Neural cell (in vitro differentiated cells): ENCODE results near the gene SNPH. TPM values are rescaled to one million over a fixed set of nuclear protein-coding genes. Genes with fewer than 3 reads are reported as not detected.

Experiments used
- H2AFZ ChIP-seq: fragments of 200-600, 300-800 bp; sonication (generic), shearing (Covaris generic); 2 replicates; pipeline ENCODE4 v1.6.0; 2014; ENCODE audit warnings: low read depth, mild to moderate bottlenecking, antibody characterized with exemption, low read length, moderate library complexity
- H3F3A ChIP-seq: fragments of 200-600 bp; shearing (Covaris generic); 2 replicates; pipeline ENCODE4 v1.6.1; 2016; ENCODE audit warnings: mild to moderate bottlenecking, moderate library complexity, mixed read lengths, antibody characterized with exemption, low read length; ENCODE audit not compliant: insufficient read depth, poor library complexity, severe bottlenecking
- H3K27ac ChIP-seq: fragments of 200-600, 300-800 bp; sonication (generic), shearing (Covaris generic); 2 replicates; pipeline ENCODE4 v1.5.1; 2014; ENCODE audit warnings: mild to moderate bottlenecking, low read length, moderate library complexity
- H3K27me3 ChIP-seq: fragments of 300-800, 200-600 bp; sonication (generic), shearing (Covaris generic); 2 replicates; pipeline ENCODE4 v1.6.0; 2014; ENCODE audit warnings: mild to moderate bottlenecking, low read depth, low read length, moderate library complexity; ENCODE audit not compliant: insufficient read depth
- H3K36me3 ChIP-seq: fragments of 300-800, 200-600 bp; sonication (generic), shearing (Covaris generic); 2 replicates; pipeline ENCODE4 v1.5.1; 2014; ENCODE audit warnings: mild to moderate bottlenecking, antibody characterized with exemption, low read length, moderate library complexity; ENCODE audit not compliant: insufficient read depth
- H3K4me2 ChIP-seq: fragments of 300-800, 200-600 bp; sonication (generic), shearing (Covaris generic); 2 replicates; pipeline ENCODE4 v1.6.0; 2014; ENCODE audit warnings: mild to moderate bottlenecking, low read length
- H3K4me3 ChIP-seq: fragments of 300-800, 200-600 bp; sonication (generic), shearing (Covaris generic); 2 replicates; pipeline ENCODE4 v1.5.1; 2014; ENCODE audit warnings: mild to moderate bottlenecking, low read length, moderate library complexity
- H3K79me2 ChIP-seq: fragments of 200-600 bp; shearing (Covaris generic); replicated peaks from 2 replicates; pipeline ENCODE4 v1.6.0; 2014; ENCODE audit warnings: mild to moderate bottlenecking, low read length, moderate library complexity; ENCODE audit not compliant: insufficient read depth
- H3K9ac ChIP-seq: fragments of 300-800, 200-600 bp; sonication (generic), shearing (Covaris generic); 2 replicates; pipeline ENCODE4 v1.6.1; 2016; ENCODE audit warnings: mild to moderate bottlenecking, low read length, mixed read lengths
- H3K9me2 ChIP-seq: fragments of 200-600 bp; shearing (Covaris generic); 2 replicates; pipeline ENCODE4 v1.6.1; 2016; ENCODE audit warnings: mild to moderate bottlenecking, low read length, mixed read lengths; ENCODE audit not compliant: insufficient read depth
- H3K9me3 ChIP-seq: fragments of 200-600, 300-800 bp; sonication (generic), shearing (Covaris generic); 2 replicates; pipeline ENCODE4 v1.6.1; 2016; ENCODE audit warnings: mild to moderate bottlenecking, mixed run types, low read length, moderate library complexity, mixed read lengths
- H4K20me1 ChIP-seq: fragments of 200-600 bp; shearing (Covaris generic); 2 replicates; pipeline ENCODE4 v1.6.1; 2016; ENCODE audit warnings: mild to moderate bottlenecking, mixed run types; ENCODE audit not compliant: insufficient read depth
- CTCF ChIP-seq: fragments of 450-650 bp; IDR thresholded peaks from 2 replicates; pipeline ENCODE4 v1.5.1; 2014; ENCODE audit warnings: antibody characterized with exemption, mild to moderate bottlenecking, moderate library complexity; ENCODE audit not compliant: poor library complexity, severe bottlenecking
- EP300 ChIP-seq: fragments of 450-650 bp; conservative IDR thresholded peaks from 2 replicates; pipeline ENCODE4 v1.6.1; 2014; ENCODE audit warnings: antibody characterized with exemption, mild to moderate bottlenecking, moderate library complexity; ENCODE audit not compliant: poor library complexity, severe bottlenecking
- EZH2 ChIP-seq: fragments of 200-600, 300-800 bp; shearing (Covaris generic), sonication (generic); IDR thresholded peaks from 2 replicates; pipeline ENCODE4 v1.6.1; 2014; ENCODE audit warnings: antibody characterized with exemption, low read length, borderline replicate concordance, mild to moderate bottlenecking; ENCODE audit not compliant: insufficient read depth, poor library complexity, severe bottlenecking
- MXI1 ChIP-seq: fragments of 450-650 bp; conservative IDR thresholded peaks from 2 replicates; pipeline ENCODE4 v1.6.1; 2014; ENCODE audit warnings: antibody characterized with exemption, mild to moderate bottlenecking; ENCODE audit not compliant: poor library complexity, severe bottlenecking
- POLR2AphosphoS5 ChIP-seq: IDR thresholded peaks from 2 replicates; pipeline ENCODE4 v1.6.1; 2012
- RAD21 ChIP-seq: fragments of 450-650 bp; conservative IDR thresholded peaks from 2 replicates; pipeline ENCODE4 v1.6.1; 2014; ENCODE audit warnings: antibody characterized with exemption, mild to moderate bottlenecking, moderate library complexity
- SMC3 ChIP-seq: fragments of 450-650 bp; conservative IDR thresholded peaks from 2 replicates; pipeline ENCODE4 v1.6.1; 2014; ENCODE audit warnings: antibody characterized with exemption, mild to moderate bottlenecking, moderate library complexity; ENCODE audit not compliant: poor library complexity
- TAF1 ChIP-seq: IDR thresholded peaks from 2 replicates; pipeline ENCODE4 v1.6.1; 2012; ENCODE audit warnings: low read depth
- polyA plus RNA-seq: library from polyadenylated mRNA; depleted of rRNA; stranded (reverse); fragments of >200 nt; gene quantifications from 2 replicates; pipeline ENCODE4 v1.2.3, GENCODE V29; 2014
- TF ChIP-seq, protein P1 (sequence below): IDR thresholded peaks from 2 replicates; pipeline ENCODE4 v1.6.1; 2012; ENCODE audit warnings: borderline replicate concordance

The SNPH gene
- polyA plus RNA-seq, 1 donor from 2014 or later, result 25.6 TPM

- Histone ChIP-seq H3K9me2 (no peaks in the 10 kb centered on the region), H3K9ac (no peak overlapping the region), H3K4me2 (no peak overlapping the region), H3F3A (no peaks in the 10 kb centered on the region), H3K36me3 (no peaks in the 10 kb centered on the region), H3K4me3 (no peak overlapping the region), H3K27ac (no peak overlapping the region), H4K20me1 (no peaks in the 10 kb centered on the region), H3K79me2 (no peaks in the 10 kb centered on the region), H3K27me3 (no peaks in the 10 kb centered on the region), H2AFZ (no peak overlapping the region), H3K9me3 (no peaks in the 10 kb centered on the region)
- no peak for TF ChIP-seq RAD21
Measured at GRCh38 chr20:1337441-1337840, 71.3 kb downstream of the SNPH start.

- H3F3A ChIP-seq, result no peaks in the 10 kb centered on the region
- H3K27ac ChIP-seq, result no peak overlapping the region
- TF ChIP-seq TAF1, result no peak
- TF ChIP-seq, protein P1, sequence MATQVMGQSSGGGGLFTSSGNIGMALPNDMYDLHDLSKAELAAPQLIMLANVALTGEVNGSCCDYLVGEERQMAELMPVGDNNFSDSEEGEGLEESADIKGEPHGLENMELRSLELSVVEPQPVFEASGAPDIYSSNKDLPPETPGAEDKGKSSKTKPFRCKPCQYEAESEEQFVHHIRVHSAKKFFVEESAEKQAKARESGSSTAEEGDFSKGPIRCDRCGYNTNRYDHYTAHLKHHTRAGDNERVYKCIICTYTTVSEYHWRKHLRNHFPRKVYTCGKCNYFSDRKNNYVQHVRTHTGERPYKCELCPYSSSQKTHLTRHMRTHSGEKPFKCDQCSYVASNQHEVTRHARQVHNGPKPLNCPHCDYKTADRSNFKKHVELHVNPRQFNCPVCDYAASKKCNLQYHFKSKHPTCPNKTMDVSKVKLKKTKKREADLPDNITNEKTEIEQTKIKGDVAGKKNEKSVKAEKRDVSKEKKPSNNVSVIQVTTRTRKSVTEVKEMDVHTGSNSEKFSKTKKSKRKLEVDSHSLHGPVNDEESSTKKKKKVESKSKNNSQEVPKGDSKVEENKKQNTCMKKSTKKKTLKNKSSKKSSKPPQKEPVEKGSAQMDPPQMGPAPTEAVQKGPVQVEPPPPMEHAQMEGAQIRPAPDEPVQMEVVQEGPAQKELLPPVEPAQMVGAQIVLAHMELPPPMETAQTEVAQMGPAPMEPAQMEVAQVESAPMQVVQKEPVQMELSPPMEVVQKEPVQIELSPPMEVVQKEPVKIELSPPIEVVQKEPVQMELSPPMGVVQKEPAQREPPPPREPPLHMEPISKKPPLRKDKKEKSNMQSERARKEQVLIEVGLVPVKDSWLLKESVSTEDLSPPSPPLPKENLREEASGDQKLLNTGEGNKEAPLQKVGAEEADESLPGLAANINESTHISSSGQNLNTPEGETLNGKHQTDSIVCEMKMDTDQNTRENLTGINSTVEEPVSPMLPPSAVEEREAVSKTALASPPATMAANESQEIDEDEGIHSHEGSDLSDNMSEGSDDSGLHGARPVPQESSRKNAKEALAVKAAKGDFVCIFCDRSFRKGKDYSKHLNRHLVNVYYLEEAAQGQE, result no peak
- no peak for TF ChIP-seq EZH2
- TF ChIP-seq EP300, result no peak
- no peak for TF ChIP-seq RAD21
- no peak for TF ChIP-seq CTCF
- no peak for TF ChIP-seq SMC3
- H2AFZ ChIP-seq, result no peak overlapping the region
- no peaks in the 10 kb centered on the region for H3K9me2 ChIP-seq
- no peaks in the 10 kb centered on the region for H3K27me3 ChIP-seq
- H3K9ac ChIP-seq, result no peak overlapping the region
- H3K79me2 ChIP-seq, result no peaks in the 10 kb centered on the region
- no peaks in the 10 kb centered on the region for H4K20me1 ChIP-seq
- no peak overlapping the region for H3K4me2 ChIP-seq
- H3K9me3 ChIP-seq, result no peaks in the 10 kb centered on the region
- no peak overlapping the region for H3K4me3 ChIP-seq
- H3K36me3 ChIP-seq, result no peaks in the 10 kb centered on the region
Measured at GRCh38 chr20:1338096-1338495, 72.0 kb downstream of the SNPH start.

DNA sequence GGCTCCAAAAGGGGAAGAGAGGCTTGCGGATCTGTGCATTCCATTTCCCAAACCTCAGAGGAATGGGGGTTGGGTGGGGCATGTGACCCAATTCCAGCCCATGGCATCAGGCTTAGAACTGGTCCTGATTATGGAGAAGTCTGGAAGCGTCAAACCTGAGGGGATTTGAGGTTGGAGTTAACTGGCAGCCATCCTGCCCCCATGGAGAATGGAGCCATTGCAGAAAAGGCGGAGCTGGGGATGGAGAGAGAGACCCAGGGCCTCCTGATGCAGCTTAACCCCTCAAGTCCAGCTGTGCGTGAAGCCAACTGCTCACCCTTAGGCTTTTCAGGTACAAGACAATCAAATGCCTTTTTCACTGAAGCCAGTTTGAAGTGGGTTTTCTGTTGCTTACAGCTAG lies 72.7 kb downstream of the SNPH start:
- Histone ChIP-seq H3K36me3 (no peaks in the 10 kb centered on the region), H3K79me2 (no peaks in the 10 kb centered on the region), H3K4me2 (no peak overlapping the region), H3F3A (no peaks in the 10 kb centered on the region), H3K9me2 (no peaks in the 10 kb centered on the region), H3K9ac (no peak overlapping the region), H4K20me1 (no peaks in the 10 kb centered on the region), H2AFZ (no peak overlapping the region), H3K27me3 (no peaks in the 10 kb centered on the region), H3K9me3 (no peaks in the 10 kb centered on the region), H3K27ac (no peak overlapping the region), H3K4me3 (no peak overlapping the region)
- TF ChIP-seq EP300, result no peak
- no peak for TF ChIP-seq POLR2AphosphoS5
- no peak for TF ChIP-seq MXI1
- TF ChIP-seq CTCF, result no peak
- no peak for TF ChIP-seq EZH2
- TF ChIP-seq SMC3, result no peak
- TF ChIP-seq, protein P1, result no peak
- no peak for TF ChIP-seq RAD21
- no peak for TF ChIP-seq TAF1
